GM10847 (cell line): ENCODE data around the gene TPR.

ENCODE experiments used
- POLR2A ChIP-seq: IDR thresholded peaks from 2 replicates; pipeline ENCODE4 v1.6.1; 2011; ENCODE audit not compliant: insufficient read length; ENCODE audit errors: extremely low read depth

TPR gene

GRCh38 chr1:186375152-186375928 is at the start of gene TPR, which contains the start of gene ODR4:
TSS of gene TPR (minus strand) at chr1:186375253. CDS start at chr1:186375028, 225 bp downstream.
TSS of gene ODR4 (plus strand) at chr1:186375838. CDS start at chr1:186379786, 3,948 bp downstream.
- peak; percentile 80 for TF ChIP-seq POLR2A

GRCh38 chr1:186424539-186424938 is 49.5 kb upstream of the TPR start:
- TF ChIP-seq POLR2A, result no peak

- no peak for TF ChIP-seq POLR2A
These were observed 46.4 kb upstream of the TPR start for GRCh38 chr1:186421446-186421845.

GRCh38 chr1:186420923-186421322 is 45.9 kb upstream of the TPR start:
- no peak for TF ChIP-seq POLR2A

- TF ChIP-seq POLR2A, result no peak
These were observed 45.3 kb upstream of the TPR start for GRCh38 chr1:186420311-186420710.

GRCh38 chr1:186418503-186418902 is 43.5 kb upstream of the TPR start:
- no peak for TF ChIP-seq POLR2A

- TF ChIP-seq POLR2A, result no peak
These were observed 38.3 kb upstream of the TPR start for GRCh38 chr1:186413319-186413718.

GRCh38 chr1:186409091-186409490 is 34.0 kb upstream of the TPR start:
- TF ChIP-seq POLR2A, result no peak

- no peak for TF ChIP-seq POLR2A
These were observed 29.5 kb upstream of the TPR start for GRCh38 chr1:186404454-186405051.

GRCh38 chr1:186403632-186404031 is 28.6 kb upstream of the TPR start:
- no peak for TF ChIP-seq POLR2A

GRCh38 chr1:186391841-186392240 is 16.8 kb upstream of the TPR start:
- no peak for TF ChIP-seq POLR2A

- TF ChIP-seq POLR2A, result no peak
These were observed 15.9 kb upstream of the TPR start for GRCh38 chr1:186390925-186391324.

GRCh38 chr1:186386725-186387383 is 11.8 kb upstream of the TPR start:
- no peak for TF ChIP-seq POLR2A

- TF ChIP-seq POLR2A, result no peak
These were observed 871 bp upstream of the TPR start for GRCh38 chr1:186375929-186376319.

- no peak for TF ChIP-seq POLR2A
These were observed 526 bp downstream of the TPR start for GRCh38 chr1:186374303-186375151.
